Ishikawa (cell line): Measurements from ENCODE around the gene TMOD1.

Experiments used
- CREB1 ChIP-seq: IDR thresholded peaks from 2 replicates; pipeline ENCODE4 v1.6.1; 2012; ENCODE audit warnings: low read depth
- EGR1 ChIP-seq: IDR thresholded peaks from 2 replicates; pipeline ENCODE4 v1.6.1; 2012
- EP300 ChIP-seq: IDR thresholded peaks from 2 replicates; pipeline ENCODE4 v1.6.1; 2012; ENCODE audit warnings: borderline replicate concordance
- FOXM1 ChIP-seq: IDR thresholded peaks from 2 replicates; pipeline ENCODE4 v1.6.1; 2012; ENCODE audit warnings: low read depth, borderline replicate concordance
- RAD21 ChIP-seq: IDR thresholded peaks from 2 replicates; pipeline ENCODE4 v1.6.1; 2012; ENCODE audit warnings: low read depth
- TAF1 ChIP-seq: IDR thresholded peaks from 2 replicates; pipeline ENCODE4 v1.6.1; 2012; ENCODE audit warnings: low read depth, mild to moderate bottlenecking
- YY1 ChIP-seq: IDR thresholded peaks from 2 replicates; pipeline ENCODE4 v1.6.1; 2012; ENCODE audit warnings: low read depth
- TF ChIP-seq, protein P1 (sequence below): IDR thresholded peaks from 2 replicates; pipeline ENCODE4 v1.6.1; 2012
- TF ChIP-seq, protein P2 (sequence below): IDR thresholded peaks from 2 replicates; pipeline ENCODE4 v1.6.1; 2012; ENCODE audit warnings: low read depth, mild to moderate bottlenecking

DNA sequence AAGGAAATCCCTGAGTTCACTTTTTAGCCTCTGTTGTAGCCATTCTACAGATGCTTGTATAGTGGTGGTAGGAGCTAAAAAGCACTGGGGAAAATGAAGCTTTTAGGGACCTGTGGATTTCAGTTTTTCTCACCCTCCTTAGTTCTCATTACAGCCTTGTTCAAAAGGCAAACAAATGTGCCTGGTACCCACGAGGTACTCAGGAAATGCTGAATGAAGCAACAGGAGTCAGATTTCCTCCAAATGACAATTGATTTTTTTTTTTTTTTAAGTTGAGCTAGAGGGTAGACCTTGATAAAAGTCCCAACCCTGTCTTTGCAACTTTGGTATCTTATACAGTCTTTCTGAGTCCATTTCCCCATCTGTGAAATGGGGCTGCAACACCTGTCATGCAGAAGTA is 21.3 kb upstream of the TMOD1 start:
- TF ChIP-seq, protein P1, sequence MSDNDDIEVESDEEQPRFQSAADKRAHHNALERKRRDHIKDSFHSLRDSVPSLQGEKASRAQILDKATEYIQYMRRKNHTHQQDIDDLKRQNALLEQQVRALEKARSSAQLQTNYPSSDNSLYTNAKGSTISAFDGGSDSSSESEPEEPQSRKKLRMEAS, result no peak
- TF ChIP-seq CREB1 (no peak), RAD21 (no peak), TAF1 (no peak), FOXM1 (no peak), YY1 (no peak), EP300 (no peak), EGR1 (no peak)
- TF ChIP-seq, protein P2, sequence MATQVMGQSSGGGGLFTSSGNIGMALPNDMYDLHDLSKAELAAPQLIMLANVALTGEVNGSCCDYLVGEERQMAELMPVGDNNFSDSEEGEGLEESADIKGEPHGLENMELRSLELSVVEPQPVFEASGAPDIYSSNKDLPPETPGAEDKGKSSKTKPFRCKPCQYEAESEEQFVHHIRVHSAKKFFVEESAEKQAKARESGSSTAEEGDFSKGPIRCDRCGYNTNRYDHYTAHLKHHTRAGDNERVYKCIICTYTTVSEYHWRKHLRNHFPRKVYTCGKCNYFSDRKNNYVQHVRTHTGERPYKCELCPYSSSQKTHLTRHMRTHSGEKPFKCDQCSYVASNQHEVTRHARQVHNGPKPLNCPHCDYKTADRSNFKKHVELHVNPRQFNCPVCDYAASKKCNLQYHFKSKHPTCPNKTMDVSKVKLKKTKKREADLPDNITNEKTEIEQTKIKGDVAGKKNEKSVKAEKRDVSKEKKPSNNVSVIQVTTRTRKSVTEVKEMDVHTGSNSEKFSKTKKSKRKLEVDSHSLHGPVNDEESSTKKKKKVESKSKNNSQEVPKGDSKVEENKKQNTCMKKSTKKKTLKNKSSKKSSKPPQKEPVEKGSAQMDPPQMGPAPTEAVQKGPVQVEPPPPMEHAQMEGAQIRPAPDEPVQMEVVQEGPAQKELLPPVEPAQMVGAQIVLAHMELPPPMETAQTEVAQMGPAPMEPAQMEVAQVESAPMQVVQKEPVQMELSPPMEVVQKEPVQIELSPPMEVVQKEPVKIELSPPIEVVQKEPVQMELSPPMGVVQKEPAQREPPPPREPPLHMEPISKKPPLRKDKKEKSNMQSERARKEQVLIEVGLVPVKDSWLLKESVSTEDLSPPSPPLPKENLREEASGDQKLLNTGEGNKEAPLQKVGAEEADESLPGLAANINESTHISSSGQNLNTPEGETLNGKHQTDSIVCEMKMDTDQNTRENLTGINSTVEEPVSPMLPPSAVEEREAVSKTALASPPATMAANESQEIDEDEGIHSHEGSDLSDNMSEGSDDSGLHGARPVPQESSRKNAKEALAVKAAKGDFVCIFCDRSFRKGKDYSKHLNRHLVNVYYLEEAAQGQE, result no peak
